ENCODE measurements around the gene CDH2. TPM values are rescaled to one million over a fixed set of nuclear protein-coding genes. Genes with fewer than 3 reads are reported as not detected.

The CDH2 gene
- total and polyA plus RNA-seq, 2 experiments from 2014 or later = 14.7 to 36.9 TPM

DNA sequence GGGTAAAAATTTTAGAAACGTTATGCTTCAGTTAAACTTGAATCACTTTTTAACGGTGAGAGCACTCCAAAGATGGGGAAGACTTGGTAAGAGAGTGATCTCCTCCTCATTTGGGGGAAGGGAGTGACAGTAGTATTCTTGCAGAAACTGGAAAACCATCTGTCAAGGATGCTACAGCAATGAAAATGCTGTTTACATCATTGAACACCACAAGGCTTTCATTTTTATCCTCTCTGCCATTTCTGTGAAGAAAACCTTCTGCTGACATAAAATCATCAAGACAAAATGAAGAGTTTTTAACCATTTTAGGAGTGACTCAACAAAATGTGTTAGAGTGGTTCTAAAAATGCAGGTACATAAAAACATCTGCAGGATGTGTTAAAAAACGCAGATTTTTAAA lies 38.1 kb downstream of the CDH2 start (continued):
- TF ChIP-seq, protein P1, sequence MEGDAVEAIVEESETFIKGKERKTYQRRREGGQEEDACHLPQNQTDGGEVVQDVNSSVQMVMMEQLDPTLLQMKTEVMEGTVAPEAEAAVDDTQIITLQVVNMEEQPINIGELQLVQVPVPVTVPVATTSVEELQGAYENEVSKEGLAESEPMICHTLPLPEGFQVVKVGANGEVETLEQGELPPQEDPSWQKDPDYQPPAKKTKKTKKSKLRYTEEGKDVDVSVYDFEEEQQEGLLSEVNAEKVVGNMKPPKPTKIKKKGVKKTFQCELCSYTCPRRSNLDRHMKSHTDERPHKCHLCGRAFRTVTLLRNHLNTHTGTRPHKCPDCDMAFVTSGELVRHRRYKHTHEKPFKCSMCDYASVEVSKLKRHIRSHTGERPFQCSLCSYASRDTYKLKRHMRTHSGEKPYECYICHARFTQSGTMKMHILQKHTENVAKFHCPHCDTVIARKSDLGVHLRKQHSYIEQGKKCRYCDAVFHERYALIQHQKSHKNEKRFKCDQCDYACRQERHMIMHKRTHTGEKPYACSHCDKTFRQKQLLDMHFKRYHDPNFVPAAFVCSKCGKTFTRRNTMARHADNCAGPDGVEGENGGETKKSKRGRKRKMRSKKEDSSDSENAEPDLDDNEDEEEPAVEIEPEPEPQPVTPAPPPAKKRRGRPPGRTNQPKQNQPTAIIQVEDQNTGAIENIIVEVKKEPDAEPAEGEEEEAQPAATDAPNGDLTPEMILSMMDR (conservative IDR thresholded peaks at IDR 0.05; ENCODE audit: low read depth in 2 of 2) = no peak
- no peak for TF ChIP-seq EZH2phosphoT487 (IDR thresholded peaks at IDR 0.05; ENCODE audit: unreplicated experiment)
- TF ChIP-seq STAT1 (IDR thresholded peaks at IDR 0.05; ENCODE audit: unreplicated experiment) = no peak
- no peak for TF ChIP-seq NANOG (IDR thresholded peaks at IDR 0.05; ENCODE audit: borderline replicate concordance)

DNA sequence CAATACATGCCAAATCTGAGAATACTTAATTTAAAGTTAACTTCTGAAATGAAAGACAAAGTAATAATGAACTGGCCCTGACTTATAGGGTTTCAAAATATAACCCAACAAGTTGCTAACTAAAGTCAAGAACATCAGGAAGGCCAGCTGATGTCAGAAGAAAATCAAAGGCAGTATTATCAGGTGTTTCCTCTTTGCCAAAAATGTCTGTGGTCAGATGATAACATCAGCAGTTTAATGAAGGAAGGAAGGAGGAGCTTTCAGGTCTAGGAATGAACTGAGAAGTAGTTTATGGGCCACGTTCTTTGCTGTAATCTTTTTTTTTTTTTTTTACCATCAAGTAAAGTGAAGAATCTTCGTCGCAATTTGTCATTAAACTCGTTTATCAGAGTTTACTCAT lies 40.9 kb downstream of the CDH2 start:
- DNase-seq (ENCODE audit: low spot score) (no peak), ATAC-seq (no peak)
- H3K4me1 Mint-ChIP-seq = no peaks in the 10 kb centered on the region; the same call in 2 of the 3 replicates
- Histone ChIP-seq H3K4me2 (no peak overlapping the region), H3K9me2 (ENCODE audit: insufficient read depth) (no peaks in the 10 kb centered on the region), H4K20me1 (replicated peaks; ENCODE audit: insufficient read depth) (no peaks in the 10 kb centered on the region), H3F3A (replicated peaks; ENCODE audit: low read depth) (no peaks in the 10 kb centered on the region), H3K36me3 (ENCODE audit: insufficient read depth) (no peaks in the 10 kb centered on the region), H3K27me3 (ENCODE audit: insufficient read depth) (no peaks in the 10 kb centered on the region), H3K79me2 (replicated peaks; ENCODE audit: insufficient read depth) (no peaks in the 10 kb centered on the region), H3K27ac (ENCODE audit: low read depth) (no peak overlapping the region), H2AFZ (no peak overlapping the region), H3K4me3 (no peak overlapping the region), H3K4me1 (ENCODE audit: insufficient read depth) (no peaks in the 10 kb centered on the region)
- H3K9me3 Mint-ChIP-seq = no peaks in the 10 kb centered on the region
- no peaks in the 10 kb centered on the region for H3K27me3 Mint-ChIP-seq (ENCODE audit: insufficient read depth, low read depth, poor library complexity)
- H3K36me3 Mint-ChIP-seq (ENCODE audit: low read depth) = no peaks in the 10 kb centered on the region
- no peak overlapping the region for H3K27ac Mint-ChIP-seq
- TF ChIP-seq, protein P2, sequence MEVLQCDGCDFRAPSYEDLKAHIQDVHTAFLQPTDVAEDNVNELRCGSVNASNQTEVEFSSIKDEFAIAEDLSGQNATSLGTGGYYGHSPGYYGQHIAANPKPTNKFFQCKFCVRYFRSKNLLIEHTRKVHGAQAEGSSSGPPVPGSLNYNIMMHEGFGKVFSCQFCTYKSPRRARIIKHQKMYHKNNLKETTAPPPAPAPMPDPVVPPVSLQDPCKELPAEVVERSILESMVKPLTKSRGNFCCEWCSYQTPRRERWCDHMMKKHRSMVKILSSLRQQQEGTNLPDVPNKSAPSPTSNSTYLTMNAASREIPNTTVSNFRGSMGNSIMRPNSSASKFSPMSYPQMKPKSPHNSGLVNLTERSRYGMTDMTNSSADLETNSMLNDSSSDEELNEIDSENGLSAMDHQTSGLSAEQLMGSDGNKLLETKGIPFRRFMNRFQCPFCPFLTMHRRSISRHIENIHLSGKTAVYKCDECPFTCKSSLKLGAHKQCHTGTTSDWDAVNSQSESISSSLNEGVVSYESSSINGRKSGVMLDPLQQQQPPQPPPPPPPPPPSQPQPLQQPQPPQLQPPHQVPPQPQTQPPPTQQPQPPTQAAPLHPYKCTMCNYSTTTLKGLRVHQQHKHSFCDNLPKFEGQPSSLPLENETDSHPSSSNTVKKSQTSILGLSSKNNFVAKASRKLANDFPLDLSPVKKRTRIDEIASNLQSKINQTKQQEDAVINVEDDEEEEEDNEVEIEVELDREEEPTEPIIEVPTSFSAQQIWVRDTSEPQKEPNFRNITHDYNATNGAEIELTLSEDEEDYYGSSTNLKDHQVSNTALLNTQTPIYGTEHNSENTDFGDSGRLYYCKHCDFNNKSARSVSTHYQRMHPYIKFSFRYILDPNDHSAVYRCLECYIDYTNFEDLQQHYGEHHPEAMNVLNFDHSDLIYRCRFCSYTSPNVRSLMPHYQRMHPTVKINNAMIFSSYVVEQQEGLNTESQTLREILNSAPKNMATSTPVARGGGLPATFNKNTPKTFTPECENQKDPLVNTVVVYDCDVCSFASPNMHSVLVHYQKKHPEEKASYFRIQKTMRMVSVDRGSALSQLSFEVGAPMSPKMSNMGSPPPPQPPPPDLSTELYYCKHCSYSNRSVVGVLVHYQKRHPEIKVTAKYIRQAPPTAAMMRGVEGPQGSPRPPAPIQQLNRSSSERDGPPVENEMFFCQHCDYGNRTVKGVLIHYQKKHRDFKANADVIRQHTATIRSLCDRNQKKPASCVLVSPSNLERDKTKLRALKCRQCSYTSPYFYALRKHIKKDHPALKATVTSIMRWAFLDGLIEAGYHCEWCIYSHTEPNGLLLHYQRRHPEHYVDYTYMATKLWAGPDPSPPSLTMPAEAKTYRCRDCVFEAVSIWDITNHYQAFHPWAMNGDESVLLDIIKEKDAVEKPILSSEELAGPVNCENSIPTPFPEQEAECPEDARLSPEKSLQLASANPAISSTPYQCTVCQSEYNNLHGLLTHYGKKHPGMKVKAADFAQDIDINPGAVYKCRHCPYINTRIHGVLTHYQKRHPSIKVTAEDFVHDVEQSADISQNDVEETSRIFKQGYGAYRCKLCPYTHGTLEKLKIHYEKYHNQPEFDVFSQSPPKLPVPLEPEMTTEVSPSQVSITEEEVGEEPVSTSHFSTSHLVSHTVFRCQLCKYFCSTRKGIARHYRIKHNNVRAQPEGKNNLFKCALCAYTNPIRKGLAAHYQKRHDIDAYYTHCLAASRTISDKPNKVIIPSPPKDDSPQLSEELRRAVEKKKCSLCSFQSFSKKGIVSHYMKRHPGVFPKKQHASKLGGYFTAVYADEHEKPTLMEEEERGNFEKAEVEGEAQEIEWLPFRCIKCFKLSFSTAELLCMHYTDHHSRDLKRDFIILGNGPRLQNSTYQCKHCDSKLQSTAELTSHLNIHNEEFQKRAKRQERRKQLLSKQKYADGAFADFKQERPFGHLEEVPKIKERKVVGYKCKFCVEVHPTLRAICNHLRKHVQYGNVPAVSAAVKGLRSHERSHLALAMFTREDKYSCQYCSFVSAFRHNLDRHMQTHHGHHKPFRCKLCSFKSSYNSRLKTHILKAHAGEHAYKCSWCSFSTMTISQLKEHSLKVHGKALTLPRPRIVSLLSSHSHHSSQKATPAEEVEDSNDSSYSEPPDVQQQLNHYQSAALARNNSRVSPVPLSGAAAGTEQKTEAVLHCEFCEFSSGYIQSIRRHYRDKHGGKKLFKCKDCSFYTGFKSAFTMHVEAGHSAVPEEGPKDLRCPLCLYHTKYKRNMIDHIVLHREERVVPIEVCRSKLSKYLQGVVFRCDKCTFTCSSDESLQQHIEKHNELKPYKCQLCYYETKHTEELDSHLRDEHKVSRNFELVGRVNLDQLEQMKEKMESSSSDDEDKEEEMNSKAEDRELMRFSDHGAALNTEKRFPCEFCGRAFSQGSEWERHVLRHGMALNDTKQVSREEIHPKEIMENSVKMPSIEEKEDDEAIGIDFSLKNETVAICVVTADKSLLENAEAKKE (CRISPR knock-in tag; IDR thresholded peaks at IDR 0.05) = no peak
- TF ChIP-seq CREB1 (CRISPR knock-in tag; IDR thresholded peaks at IDR 0.05; ENCODE audit: low read depth) (no peak), ZNF114 (CRISPR knock-in tag; IDR thresholded peaks at IDR 0.05) (no peak), POLR2AphosphoS5 (IDR thresholded peaks at IDR 0.05; ENCODE audit: low read depth) (no peak)
- TF ChIP-seq, protein P1 (conservative IDR thresholded peaks at IDR 0.05; ENCODE audit: low read depth in 2 of 2) = no peak
- H3K4me3 Mint-ChIP-seq = no peak overlapping the region
